ENCODE measurements around the gene CHRNA1.

Gene CHRNA1

DNA sequence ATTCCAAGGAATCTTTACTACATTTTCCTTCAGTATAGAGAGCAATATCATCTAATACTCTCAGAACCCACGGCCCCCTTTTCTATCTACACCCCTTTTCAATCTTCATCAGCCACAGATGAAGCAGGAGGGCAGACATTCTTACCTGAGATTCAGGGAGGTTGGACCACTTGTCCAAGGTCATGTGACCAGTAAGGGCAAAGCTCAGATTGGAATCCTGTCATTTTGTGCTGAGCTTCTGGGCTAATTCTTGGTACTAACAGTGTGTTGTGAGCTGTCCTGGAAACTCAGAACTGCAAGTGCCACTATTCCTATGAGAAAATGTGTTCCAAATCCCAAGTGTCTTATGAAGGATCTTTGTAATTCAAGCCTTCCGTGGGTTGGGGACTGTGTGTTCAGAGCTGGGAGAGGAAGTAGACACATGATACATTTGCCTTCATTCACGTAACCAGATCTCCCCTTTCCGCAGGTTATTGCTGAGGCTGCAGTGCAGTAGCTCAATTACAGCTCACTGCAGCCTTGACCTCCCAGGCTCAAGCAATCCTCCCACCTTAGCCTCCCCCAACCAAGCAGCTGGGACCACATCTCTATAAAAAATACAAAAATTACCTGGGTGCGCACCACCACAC is 3.3 kb downstream of the CHRNA1 start:
- DNase-seq (ENCODE audit: low spot score), result no peak

DNA sequence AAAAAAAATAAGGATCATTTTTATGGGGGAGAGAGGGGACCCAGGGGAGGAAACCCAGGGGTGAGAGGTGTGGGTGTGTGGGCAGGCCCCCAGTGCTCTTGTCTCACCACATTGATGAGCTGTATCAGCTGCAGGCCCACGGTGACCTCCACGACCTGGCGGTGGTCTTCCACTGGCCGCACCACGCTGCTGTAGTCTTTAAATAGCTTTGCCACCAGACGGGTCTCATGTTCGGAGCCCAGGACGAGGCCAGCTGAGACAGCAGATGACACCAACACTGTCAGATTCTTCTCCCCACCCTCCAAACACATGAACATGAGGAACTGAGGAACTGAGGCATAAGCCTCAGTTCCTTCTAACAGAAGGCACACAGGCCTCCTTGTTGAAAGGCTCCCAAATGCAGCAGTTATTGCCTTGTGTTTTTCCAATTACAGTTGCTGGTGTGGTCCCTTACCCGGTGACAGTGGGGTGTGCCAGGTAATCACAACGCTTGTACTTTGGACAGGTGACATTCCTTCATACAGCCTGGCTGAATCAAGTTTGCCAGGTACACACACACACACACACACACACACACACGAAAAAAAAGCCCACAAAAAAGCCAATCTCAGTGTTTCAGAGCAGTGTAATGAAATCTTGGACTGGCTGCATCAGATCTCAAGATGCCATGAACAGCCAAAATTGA is 4.7 kb downstream of the CHRNA1 start:
- DNase-seq (ENCODE audit: low spot score), result no peak

DNA sequence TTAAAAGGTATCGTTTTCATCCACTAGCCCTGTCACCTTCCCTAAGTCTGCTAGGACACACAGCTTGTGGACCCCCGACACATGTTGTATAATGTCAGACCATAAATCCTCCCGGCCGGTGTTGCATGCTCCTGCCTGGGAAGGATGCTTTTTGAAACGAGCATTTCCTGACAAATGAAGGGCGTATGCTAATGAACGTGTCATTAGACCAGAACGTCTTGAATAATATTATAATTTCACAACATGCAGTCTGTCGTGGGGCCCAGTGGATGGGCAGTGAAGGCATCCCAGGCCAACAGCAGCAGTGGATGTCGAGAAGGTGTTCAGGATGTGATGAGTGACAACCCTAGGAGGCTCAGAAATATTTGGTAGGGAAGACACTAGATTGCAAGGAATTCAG is 7.5 kb downstream of the CHRNA1 start:
- DNase-seq (ENCODE audit: low spot score), result no peak

DNA sequence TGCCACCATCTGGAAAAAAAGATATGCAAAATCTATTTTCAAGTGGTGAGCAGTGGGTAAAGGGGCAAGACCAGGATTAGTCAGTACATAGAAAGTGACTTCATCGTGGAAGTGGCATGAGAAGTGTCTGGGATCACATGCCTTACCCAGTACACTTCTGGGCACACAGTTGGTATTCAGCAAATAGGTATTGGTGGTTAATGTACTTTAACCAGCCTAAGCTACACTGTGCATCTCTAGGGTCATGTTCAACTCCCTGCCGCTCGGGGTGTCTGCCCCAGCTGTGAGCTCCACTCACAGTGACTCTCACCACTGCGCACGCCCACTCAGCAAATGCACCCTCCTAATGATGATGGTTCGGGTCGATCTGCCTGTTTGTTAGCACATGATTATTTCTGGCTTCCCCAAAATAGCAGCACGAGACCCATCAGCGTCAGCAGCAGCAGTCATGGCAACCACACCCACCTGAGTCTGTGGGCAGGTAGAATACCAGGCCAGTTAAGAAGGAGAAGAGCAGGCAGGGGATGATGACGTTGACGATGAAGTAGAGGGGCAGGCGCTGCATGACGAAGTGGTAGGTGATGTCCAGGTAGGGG is 11.1 kb downstream of the CHRNA1 start:
- DNase-seq (ENCODE audit: low spot score), result no peak

DNA sequence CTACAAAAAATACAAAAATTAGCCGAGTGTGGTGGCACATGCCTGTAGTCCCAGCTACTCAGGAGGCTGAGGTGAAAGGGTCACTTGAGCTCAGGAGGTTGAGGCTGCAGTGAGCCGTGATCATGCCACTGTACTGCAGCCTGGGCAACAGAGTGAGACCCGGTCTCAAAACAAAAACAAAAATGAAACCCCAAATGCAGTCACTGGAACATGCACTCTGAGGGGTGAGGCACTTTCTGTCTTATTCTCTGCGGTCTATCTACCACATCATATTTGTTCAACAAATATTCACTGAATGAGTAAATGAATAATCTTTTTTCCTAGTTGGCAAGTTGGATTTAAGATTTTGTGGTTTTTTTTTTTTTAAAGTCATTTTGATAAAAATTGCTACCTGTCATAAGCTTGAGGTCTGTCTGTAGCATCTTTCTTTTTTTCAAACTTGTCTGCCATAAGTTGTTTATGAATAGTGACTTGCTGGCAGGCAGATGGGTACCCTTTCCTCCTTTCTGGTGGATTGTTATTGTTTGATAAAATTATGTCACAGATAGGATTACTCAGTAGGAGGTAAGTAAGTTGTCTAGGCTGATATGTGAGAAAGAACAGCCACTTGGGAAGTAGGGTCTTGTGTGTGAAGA is 11.8 kb downstream of the CHRNA1 start:
- DNase-seq (ENCODE audit: low spot score), result no peak

DNA sequence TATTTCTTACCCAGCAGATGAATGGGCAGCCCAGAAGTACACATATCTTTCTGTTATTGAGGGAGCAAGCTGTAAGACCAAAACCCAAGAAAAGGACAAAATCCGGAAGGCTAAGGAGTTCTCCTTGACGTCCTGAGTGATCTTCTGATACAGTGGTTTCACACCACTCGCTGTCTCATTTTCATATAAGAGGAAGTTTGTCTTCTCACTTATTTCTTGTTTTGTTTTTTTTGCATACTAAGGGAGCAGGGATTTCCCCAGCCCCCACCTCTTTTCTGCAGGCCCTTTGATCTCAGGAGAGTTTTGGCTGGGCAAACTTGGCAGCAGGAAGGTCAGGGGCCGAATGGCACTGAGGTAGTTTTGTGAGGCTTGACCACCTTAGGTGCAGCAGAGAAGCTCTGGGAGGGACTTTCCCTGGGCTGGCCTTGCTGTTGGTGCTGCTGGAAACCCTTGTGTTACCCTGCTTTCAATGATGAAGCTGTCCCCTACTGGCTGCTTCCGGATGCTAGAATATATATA is 13.3 kb downstream of the CHRNA1 start:
- DNase-seq (ENCODE audit: low spot score), result no peak

DNA sequence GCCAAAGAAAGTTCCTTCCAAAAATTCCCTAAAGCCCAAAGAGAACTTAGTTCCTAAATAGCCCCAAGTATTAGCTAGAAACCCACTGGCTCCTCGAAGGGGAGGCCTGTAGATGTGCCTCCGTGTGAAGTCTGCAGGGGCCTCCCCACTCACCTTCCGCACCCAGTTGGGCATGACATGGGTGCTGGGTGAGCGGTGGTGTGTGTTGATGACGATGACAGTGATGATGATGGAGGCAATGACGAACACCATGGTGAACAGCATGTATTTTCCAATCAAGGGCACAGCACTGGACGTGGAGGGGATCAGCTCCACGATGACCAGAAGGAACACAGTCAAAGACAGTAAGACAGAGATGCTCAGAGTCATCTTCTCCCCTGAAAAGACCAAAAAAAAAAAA is 14.5 kb downstream of the CHRNA1 start:
- DNase-seq (ENCODE audit: low spot score), result no peak

DNA sequence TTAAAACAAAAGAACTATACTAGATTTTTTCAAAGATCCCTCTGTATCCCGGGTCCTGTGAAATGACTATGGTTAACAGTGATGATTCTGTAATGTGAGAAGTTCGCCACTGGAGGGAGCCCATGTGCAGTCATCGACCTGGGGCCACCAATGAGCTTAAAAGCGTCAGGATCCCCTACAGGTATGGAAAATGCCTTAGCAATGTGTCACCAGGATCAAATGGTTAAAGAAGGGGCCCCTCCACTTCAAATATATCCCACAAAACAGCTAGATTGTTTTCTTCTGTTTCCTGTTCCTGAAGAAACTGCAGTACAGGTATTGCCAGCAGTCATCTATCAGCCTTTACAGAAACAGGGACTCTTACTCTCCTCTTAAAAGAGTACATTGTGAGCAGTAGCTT is 15.3 kb downstream of the CHRNA1 start:
- DNase-seq (ENCODE audit: low spot score), result peak; percentile 68

DNA sequence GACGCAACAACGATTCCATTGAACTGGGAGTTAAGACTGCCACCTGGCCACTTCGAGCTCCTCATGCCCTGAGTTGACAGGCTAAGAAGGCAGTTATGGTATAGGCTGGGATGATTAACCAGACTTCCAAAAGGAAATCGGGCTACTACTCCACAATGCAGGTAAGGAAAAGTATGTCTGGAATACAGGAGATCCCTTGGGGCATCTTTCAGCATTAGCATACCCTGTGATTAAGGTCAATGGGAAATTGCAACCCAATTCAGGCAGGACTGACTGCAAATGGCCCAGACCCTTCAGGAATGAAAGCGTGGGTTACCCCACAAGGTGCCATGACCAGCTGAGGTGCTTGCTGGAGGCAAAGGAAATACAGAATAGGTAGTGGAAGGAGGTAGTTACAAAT is 19.1 kb downstream of the CHRNA1 start:
- no peak for DNase-seq (ENCODE audit: low spot score)

DNA sequence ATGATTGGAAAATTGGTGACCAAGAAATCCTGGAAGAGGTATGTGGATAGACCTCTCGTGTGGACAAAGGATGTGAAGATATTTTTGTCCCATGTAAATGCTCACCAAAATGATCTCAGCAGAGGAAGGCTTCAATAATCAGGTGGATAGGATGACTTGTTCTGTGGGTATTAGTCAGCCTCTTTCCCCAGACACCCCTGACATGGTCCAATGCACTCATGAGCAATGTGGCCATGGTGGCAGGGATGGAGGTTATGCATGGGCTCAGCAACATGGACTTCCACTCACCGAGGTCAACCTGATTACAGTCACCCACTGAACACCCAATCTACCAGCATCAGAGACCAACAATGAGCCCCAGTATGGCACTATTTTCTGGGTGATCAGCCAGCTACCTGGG is 20.2 kb downstream of the CHRNA1 start:
- no peak for DNase-seq (ENCODE audit: low spot score)

DNA sequence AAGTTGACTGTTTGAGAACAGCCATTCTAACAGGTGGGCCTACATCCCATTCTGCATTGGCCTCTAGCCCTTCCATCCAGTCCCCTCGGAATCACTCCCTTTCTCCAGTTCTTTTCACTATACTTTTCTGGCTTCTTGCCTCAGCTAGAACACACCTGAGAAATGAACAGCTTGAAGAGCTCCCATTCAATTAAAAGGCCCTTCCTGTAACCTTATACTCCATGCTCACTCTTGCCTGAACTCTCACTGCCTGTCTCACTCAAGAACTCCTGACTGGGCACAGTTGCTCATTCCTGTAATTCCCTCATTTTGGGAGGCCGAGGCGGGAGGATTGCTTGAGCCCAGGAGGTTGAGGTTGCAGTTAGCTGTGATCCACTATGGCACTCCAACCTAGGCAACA is 23.6 kb downstream of the CHRNA1 start:
- no peak for DNase-seq (ENCODE audit: low spot score)

DNA sequence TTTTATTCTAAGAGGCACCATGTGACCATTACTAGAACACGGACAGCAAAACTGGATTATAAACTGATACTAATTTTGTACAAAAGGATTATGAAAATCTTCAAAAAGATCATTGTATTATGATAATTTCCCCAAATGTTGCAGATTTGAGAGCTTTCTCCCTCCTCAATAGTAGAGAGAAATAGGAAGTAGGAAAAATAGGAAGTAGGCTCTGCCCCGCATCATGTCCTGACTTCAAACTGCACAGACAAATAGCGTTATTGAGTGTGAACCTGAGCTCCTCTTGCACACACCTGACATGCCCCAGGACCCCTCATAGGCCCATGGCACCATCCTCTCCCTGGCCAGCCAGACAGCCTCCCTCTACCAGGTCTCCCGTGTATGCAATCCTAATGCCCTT is 25.4 kb downstream of the CHRNA1 start:
- DNase-seq (ENCODE audit: low spot score), result no peak

DNA sequence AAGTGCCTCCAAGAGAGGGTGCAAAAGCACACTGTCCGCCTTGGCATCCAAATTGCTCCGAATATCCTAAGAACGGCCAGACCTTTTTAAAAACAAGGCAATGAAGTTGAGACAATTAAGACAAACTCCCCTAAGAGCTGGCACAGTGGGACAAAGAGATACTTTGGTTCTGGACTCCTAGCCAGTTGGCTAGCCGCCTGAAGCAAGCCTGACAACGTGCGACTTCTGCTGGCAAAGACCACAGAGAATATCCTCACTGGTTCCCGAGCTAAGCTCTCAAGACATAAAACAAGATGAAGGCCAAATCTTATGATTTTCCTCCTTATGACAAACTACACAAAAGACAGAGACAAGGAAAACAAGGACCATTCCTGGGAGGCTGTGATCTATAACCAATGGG is 32.7 kb downstream of the CHRNA1 start:
- DNase-seq (ENCODE audit: low spot score), result no peak

DNA sequence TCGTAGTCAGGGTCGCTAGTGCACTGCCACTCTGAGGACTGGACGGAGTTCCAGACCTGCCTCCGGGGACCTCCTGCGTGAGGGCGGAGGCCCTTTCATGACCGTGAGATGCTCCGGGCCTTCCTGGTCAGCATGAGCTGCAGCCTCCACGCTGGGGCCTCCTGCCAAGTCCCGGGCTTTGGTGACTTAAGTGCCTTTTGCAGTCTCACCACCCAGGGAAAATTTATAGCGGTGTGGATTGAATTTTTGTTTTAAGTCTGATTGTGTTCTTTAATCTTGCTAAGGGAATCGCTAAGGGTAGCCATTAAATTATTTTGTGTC is 33.6 kb downstream of the CHRNA1 start:
- no peak for DNase-seq (ENCODE audit: low spot score)

DNA sequence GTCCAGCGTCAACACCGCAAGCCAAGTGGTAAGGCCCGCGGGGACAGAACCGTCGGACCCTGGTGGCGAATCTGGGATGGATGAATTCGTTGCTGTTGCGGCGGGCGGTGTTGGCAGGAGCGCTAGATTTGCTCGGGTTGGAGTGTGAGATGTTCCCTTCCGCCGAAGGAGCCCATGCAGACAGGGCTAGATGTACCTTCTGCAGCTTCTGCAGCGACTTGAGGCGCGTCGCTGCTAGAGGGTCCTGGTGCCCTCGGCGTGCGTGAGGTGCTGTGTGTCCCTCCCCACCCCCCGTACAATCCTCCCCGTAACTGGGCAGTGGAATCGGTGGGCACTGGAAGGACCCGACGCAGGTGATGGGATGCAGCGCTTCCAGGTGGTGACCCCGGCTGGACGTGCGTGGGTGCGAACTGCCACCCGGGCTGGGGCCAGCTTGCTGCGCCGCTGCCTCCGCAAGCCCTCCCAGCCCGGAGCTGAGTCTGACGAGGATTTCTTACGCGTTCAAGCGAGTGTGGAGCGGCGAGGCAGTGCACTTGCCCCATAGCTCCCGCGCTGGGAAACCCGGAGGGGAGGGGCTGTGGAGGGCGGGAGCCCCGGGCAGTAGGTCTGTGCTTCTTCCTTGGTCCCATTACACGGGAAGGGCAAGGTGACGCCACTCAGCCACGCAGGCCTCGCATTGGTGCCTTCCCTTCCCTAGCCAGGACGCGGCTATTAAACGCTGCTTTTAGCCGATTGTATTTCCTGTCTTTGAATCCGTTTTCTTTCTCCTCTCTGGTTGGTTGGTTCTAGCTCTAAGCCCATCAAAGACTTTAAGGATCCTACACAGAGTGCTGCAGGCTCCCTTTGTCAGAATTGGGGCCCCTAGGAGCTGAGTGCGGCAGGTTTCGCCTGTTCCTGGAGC is 34.2 kb downstream of the CHRNA1 start:
- DNase-seq (ENCODE audit: low spot score), result peak; percentile 20

DNA sequence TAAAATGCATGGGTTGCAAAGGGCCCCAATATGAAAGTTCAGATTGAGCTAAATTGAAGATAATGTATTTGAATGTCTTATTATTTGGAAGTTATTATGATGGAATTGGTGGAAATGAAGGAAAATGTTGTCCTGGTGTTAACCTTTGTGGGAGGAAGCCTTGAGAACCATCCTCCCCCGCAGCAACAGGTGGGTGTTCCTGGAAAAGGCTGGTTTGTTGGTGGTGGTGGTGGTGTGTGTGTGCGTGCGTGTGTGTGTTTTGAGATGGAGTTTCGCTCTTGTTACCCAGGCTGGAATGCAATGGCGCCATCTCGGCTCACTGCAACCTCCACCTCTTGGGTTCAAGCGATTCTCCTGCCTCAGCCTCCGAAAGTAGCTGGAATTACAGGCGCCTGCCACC is 36.2 kb downstream of the CHRNA1 start:
- DNase-seq (ENCODE audit: low spot score), result no peak

DNA sequence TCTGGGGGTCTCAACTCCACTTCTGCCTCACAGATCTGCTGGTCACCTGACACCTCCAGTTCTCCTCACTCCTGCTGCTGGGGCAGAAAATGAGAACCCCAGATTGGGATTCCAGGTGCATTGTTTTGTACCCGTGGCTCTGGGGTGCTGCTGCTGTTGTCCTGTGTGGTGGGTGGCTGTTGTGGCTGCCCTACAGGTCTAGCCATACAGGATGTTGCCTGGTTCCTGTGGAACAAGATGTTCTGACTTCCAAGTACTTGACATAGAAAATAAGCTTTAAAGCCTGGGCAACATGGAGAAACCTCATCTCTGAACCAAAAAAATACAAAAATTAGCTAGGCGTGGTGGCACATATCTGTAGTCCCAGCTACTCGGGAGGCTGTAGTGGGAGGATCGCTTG is 38.1 kb downstream of the CHRNA1 start:
- no peak for DNase-seq (ENCODE audit: low spot score)

DNA sequence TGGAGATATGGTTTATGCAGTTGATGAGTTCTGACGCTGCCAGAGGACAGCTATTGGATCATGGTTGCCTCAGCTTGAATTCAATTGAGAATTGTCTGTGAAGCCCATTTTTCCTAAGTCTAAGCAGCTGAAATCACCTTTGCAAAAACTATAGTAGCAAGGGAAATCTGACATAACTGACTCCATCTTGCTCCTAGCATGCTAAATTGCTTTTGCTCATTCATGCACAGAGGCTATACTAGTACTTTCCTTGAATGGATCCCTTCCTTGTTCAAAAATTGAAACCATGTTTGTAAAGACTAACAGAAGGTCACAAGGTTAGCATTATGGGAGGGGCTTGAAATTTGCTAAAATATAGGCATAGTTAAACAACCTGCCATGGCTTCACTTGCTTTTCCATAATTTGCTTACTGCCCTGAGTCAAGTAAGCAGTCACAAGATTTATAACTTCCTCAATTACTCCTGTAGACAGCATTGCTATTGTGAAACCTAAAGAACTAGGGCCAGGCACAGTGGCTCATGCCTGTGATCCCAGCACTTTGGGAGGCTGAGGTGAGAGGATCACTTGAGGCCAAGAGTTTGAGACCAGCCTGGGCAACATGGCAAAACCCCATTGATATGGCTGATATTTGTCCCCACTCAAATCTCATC is 41.2 kb downstream of the CHRNA1 start:
- DNase-seq (ENCODE audit: low spot score), result no peak

DNA sequence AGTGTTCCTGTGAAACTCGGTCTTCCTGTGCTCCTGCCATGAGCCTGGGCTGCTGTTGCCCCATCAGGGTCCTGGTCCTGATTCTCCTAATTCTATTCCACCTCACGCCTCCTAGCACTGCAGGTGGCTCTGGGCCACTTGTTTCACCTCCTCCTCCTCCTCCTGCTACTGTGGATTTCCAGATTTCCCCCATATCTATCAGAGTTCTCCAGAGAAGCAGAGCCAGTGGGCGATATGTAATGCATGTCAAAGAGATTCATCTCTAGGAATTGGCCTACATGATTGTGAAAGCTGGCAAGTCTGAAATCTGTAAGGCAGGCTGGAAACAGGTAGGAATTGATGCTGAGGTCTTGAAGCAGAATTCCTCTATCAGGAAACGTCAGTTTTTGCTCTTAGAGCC is 45.3 kb downstream of the CHRNA1 start:
- no peak for DNase-seq (ENCODE audit: low spot score)

DNA sequence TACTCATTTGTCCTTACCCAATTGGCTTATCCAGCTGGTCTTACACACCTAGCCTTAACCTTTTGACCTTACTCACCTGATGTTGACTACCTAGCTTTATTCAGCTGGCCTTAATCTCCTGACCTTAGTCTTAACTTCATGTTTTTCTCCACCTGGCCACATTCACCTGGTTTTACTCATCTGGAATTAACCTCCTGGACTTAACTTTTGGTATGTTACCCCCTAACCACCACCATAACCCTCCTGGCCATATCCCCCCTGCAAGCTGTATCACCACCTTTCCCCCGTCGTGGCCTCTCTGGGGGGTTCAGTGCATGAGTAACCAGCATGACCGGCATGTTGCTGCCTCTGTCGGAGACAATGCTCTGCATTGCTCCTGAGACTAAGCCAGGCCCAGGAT is 45.7 kb downstream of the CHRNA1 start:
- no peak for DNase-seq (ENCODE audit: low spot score)

DNA sequence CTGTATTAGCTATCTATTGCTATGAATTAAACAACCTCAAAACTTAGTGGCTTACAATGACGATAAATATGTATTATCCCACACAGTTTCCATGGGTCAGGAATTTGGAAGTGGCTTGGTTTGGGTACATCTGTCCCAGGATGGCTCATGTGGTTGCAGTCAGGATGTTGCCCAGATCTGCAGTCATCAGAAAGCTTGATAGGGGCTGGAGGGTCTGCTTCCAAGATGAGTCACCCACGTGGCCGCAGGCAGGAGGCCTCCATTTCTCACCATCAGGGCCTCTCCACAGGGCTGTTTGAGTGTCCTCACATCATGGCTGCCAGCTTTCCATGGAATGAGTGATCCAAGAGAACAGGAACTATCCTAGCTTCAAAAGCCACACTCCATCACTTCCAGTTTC is 46.4 kb downstream of the CHRNA1 start:
- no peak for DNase-seq (ENCODE audit: low spot score)

DNA sequence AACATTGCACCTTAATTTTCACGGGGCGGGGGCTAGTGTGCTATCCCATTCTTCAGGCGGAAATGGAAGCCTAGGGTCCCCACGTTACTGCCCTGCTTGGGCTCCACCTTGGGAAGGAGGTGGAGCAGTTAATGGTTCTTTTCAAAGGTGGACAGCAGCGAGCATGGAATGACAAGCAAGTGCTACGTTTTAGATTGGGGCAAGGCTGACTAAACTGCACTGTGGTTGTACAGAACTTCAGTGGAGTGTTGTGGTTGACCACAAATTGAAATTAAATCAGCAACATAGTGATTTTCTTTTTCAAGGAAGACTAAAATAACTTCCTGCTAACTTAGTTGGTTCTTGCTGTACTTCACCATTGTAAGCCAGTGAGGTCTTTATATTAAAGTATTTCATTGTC is 47.0 kb downstream of the CHRNA1 start:
- DNase-seq (ENCODE audit: low spot score), result peak; percentile 70

All from AG08395 (cell line).